KBM-7 (cell line): ENCODE results near the gene HES5.
"Not testable (repeated sequence)": the region's sequence is repeated elsewhere in the genome, so short reads cannot be mapped to it uniquely, and the experiment has no call there.

Experiments
- DNase-seq: peaks from one replicate; pipeline ENCODE4 v3.0.0-alpha.2; 2015
- in situ Hi-C: fragments of 300-500 bp; cut with MboI; formaldehyde crosslinking; loops from 2 replicates; pipeline ENCODE4 v1.14.3; 2020; ENCODE audit warnings: low sequenced_read_pairs, low pct_unique_long_range_greater_than_20kb, mixed read lengths

HES5 gene, protein sequence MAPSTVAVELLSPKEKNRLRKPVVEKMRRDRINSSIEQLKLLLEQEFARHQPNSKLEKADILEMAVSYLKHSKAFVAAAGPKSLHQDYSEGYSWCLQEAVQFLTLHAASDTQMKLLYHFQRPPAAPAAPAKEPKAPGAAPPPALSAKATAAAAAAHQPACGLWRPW

DNA sequence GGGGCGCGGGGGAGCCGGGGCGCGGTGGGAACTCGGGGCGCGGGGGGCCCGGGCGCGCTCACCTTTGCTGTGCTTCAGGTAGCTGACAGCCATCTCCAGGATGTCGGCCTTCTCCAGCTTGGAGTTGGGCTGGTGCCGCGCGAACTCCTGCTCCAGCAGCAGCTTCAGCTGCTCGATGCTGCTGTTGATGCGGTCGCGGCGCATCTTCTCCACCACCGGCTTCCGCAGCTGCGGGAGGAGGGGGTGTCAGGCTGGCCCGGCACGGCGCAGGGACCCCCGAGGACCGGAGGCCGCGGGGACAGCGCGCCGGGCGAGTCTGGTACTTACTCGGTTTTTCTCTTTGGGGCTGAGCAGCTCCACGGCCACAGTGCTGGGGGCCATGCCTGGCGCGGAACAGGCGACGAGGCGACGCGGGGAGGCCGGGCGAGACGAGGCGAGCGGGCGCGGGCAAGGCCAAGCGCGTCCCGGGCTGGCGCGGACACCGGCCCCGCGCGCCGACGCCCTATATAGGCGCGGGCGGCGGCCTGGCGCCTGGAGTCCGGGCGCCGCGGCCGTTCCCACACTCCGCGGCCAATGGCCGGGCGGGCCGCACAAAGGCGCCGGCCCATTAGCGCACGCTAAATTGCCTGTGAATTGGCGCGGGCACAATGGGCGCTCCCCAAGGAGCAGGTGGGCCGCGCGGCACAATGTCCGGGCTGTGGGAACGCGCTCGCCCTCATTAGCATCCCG, at the start of gene HES5:
Gene HES5, minus strand, starts transcription at position 480 of the 729 bp plus-strand sequence. Its CDS starts 99 bp downstream, at position 381.
- in situ Hi-C loops: no loop called here
- no peak for DNase-seq

DNA sequence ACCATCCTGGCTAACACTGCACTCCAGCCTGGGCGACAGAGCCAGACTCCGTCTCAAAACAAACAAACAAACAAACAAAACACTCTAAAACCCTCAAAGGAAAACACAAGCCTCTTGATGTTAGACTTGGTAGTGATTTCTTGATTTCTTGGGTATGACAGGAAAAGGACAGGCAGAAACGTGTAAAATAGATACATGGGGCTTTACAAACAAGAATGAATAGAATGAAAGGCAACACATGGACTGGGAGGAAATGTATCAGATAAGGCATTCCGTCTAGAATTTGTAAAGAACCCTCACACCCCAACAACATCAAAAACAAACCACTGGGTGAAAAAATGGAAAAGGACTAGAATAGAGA, 48.7 kb upstream of the HES5 start:
- DNase-seq: no peak
- in situ Hi-C loops: loop anchor here (25.0 kb wide), 1 partner anchor 209 kb away; no protein-coding TSS in a partner anchor

DNA sequence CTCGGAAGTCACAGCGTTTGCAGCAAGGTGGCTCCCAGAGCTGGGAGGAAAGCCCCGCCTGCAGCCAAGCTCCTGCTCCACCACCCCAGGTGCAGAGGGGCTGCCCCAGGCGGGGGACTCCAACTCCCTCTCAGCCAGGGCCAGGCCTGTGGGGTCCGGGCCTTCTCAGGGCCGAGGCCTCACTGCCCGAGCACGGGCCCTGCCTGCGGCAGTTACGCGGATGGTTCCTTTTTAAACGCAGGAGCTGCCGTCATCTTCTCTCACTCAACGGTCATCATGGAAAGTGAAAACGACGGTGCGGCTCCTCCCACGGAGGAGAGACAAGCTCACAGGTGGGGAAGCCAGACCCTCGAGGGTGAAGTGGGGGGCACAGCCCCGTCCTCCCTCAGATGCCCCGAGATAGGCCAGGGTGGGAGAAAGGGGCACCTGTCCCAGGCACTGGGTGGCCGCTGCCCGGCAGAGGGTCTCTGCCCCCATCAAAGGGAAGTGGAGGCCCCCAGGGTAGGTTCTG, 47.6 kb upstream of the HES5 start:
- in situ Hi-C loops: loop anchor here (25.0 kb wide), 1 partner anchor 210 kb away; no protein-coding TSS in a partner anchor
- DNase-seq: not testable (repeated sequence)

DNA sequence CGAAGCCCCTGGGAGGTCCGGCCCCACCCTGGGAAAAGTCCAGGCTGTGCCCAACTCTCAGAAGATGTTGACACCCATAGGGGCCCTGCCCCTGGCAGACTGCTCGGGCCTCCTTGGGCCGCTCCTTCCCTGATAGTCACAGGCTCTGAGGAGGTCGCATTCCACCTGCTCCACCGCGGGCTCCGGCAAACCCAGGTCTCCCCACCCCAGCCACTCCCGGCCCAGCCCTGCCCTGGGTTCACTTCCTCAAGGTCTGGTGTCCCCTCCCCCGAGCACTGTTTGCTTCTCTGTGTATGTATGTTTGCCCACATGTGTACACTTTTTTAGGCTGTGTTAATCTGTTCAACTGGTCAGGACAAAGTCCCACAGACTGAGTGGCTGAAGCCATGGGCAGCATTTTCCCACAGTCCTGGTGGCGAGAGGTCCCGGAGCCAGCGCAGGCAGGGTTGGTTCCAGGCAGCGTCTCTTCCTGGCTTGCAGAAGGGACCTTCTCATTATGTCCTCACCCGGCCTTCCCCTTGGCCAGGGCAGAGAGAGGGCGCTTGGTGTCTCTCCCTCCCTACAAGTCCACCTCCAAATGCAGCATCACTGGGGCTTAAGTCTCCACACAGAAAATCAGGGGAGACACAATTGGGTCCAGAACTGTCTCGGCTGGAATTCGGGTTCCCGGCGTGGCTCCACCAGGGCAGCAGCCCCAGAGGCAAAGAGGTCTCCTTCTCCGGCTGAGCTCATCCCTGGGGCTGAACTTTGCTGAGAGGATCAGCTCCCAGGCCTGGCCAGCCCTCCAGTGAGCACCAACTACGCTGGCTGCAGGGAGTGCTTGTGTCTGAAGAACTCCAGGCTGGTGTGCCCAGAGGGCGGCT, 46.0 kb upstream of the HES5 start:
- DNase-seq: no peak
- in situ Hi-C loops: loop anchor here (25.0 kb wide), 1 partner anchor 211 kb away; no protein-coding TSS in a partner anchor

DNA sequence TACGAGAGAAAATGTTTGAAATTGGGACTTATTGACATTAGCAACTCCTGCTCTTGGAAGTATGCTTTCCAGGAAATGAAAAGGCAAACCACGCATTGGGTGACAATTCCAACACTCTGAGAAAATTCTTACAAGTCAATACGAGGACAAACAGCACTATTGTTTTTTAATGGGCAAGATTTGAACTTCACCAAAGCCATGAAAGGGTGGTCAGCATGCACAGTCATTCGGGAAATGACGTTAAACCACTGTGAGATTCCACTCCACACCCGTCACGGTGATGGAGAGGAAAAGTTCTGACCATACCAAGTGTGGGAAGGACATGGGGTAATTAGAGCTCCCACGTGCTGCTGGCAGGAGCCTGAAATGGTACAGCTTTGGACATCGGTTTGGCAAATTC, 44.3 kb upstream of the HES5 start:
- DNase-seq: no peak
- in situ Hi-C loops: no loop called here

DNA sequence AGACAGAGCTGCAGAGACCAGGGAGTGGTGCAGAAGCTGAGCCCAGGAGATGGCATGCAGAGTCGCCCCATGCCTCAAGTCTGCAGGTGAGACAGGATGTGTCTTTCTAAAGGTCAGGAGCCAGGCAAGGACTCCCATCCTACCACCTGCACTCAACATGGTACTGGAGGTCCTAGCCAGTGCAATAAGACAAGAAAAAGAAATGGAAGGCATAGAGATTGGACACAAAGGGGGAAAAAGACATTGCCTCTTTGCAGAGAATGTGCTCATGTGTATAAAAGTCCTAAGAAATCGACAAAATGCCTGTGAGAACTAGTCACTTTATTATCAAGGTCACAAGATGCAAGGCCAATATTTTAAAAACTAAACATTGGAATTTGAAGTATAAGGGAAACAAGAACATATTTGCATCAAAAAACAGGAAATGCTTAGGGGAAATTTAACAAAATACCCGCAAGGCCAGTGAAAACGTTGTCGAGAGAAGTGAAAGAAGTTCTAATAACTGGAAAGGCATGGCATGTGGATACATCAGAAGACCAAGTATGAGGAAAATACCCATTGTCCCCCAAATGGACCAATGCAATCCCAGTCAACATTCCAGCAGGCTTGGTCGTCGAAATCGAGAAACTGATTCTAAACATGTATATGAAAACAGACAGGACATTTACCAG, 43.3 kb upstream of the HES5 start:
- no peak for DNase-seq

DNA sequence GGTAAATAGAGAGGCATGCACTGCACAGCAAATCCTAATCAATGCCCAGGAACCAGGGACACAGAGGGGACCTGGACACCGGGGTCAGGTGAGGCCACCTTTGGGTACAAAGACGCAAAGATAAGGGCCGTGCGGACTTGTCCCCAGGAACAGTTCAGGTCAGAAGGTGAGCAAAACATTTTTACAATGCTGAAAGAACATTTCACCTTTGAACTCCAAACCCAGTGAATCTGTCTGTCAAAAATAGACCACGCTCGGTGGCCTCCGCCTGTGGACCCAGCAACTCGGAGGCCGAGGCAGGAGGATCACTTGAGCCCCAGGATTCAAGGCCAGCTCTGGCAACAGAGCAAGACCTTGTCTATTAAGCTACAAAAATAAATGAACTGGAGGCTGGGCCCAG, 41.3 kb upstream of the HES5 start:
- in situ Hi-C loops: no loop called here
- no peak for DNase-seq

More for the DNA sequence above, 43.3 kb upstream of the HES5 start:
- in situ Hi-C loops: no loop called here

DNA sequence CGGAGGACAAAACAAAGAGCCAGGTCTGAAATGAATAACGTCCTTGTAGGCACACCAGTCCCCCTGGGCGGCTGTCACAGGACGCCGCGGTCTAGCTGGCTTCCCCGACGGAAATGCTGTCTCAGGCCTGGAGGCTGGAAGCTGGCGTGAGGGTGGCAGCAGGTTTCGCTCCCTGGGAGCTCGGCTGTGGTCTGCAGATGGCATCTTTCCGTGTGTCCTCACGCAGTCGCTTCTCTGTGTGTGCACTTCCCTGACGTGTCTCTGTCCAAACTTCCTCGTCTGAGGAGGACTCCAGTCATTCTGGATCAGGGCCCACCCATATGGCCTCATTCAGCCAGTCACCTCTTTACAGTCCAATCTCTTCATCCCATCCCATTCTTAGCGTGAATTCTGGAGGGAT, 40.3 kb upstream of the HES5 start:
- in situ Hi-C loops: no loop called here

DNA sequence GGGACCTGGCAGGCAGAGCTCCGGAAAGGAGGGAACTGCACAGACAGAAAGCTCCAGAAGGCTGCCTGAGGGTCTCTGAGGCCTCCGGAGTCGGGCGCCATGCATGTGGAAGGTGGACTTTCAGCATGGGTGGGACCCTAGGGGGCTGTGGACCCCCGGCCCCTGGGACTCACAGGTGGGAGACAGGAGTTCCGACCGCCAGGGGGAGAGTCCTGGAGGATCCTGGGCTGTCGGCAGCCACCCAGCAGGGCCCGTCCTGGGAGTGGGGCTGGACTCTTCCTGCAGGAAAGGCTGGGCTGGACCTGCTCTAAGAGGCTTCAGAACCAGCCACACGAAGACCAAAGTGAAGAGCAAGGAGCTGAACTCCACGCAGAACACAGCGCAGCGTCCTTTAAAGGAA, 39.6 kb upstream of the HES5 start:
- DNase-seq: not testable (repeated sequence)

More for the DNA sequence above, 40.3 kb upstream of the HES5 start:
- no peak for DNase-seq

DNA sequence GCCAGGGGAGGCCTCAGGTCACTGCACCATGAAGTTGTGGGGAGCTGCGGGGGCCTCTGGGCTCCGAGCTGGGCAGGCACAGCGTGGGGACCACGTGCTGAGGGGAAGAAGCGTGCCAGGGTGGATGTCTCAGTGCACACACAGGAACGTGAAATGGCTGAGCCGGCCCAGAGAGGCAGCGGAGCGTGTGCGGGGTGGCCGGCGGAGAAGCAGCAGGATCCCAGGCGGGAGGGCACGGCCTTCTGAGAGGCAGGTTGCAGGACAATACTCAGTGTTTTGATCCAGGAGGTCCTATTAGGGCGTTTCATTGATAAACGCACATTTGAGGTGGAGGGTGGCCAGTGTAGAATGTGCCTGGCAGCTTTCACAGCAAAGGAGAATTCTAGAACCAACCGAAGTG, 39.0 kb upstream of the HES5 start:
- no peak for DNase-seq
- in situ Hi-C loops: no loop called here

More for the DNA sequence above, 39.6 kb upstream of the HES5 start:
- in situ Hi-C loops: not testable (repeated sequence)

DNA sequence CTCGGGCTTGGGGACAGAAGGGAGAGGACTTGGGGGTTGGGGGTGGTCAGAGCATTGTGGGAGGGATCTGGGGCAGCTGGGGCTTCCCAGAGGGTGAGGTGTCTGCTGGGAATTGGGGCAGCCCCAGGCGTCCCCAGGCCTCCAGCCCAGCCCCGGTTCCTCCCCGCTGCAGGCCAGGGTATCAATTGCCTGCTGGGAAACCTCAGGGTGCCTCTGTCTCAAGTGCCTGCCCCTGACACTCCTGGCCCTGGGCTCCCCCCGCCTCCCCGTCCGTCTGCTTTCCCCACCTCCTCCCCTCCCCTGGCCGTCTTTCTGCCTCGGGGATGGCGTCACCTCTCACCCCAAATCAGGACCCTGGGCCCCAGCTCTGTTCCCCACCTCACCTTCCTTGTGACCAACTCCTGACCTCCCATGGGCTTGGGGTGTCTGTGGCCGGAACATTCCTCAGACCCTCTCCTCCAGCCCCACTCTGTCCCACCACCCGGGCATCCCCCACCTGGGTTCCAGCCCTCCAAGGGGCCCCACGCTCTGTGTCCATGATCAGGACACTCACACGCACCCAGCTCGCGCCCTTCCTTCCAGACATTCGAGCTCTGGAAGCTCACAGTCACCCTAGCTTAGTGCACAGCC, 38.2 kb upstream of the HES5 start:
- in situ Hi-C loops, DNase-seq: not testable (repeated sequence)

DNA sequence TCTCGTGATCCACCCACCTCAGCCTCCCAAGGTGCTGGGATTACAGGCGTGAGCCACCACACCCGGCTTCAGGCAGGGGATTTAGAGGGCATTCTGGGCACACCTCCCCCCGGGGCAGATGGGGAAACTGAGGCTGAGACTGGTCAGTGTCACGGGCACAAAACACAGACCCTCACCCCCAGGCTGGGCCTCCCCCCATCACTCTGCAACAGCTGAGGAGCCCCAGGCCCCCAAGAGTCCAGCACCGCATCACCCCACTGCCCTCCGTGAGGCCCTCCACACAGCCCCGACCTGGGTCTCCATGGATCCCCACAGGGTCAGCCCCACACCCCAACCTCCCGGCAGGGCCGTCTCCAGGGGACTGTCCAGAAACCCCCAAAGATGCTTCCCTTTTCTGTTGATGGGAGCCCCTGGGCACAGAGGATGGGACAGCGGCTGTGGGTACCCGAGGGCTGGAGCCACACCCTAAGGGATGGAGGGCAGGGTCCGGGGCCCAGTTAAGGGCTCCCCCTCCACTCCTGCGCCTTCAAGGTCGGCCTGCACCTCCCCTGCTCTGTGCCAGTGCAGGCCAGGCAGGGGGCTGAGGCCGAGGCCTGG, 37.1 kb upstream of the HES5 start:
- in situ Hi-C loops: no loop called here
- no peak for DNase-seq

DNA sequence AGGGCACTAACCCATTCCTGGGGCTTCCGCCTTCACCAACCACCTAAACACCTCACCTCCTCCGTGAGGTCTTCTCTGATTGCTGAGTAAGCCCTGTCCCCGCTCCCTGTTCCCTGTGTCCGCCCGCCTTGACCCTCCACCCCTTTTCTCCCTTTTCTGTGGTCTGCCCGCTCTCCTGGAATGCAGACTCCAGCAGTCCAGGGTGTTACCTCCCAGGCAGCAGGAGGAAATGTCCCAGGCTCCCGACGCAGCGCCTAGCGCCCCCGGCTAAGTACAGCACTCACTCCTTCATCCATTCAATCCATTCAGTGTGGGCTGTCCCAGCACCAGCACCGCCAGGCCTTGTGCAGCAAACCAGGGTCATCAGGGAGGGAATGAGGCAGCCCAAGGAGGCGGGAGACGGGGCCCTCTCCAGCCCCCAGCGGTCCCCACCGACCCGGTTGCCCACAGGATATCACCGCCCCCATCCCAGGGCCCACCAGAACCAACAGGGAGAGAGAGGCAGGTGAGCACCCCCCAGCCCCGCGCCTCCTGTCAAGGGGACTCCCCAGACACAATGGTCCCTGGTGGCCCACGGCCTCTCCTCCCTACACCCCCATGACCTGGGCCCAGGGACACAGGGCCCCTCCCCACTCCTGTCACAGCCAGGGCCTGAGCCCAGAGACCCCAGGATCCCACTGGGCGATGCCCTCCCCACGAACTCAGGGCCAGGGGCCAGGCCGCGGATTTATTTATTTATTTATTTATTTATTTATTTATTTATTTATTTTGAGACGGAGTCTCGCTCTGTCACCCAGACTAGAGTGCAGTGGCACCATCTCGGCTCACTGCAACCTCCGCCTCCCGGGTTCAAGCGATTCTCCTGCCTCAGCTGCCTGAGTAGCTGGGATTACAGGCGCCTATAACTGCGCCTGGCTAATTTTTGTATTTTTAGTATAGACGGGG, 36.3 kb upstream of the HES5 start:
- no peak for DNase-seq

DNA sequence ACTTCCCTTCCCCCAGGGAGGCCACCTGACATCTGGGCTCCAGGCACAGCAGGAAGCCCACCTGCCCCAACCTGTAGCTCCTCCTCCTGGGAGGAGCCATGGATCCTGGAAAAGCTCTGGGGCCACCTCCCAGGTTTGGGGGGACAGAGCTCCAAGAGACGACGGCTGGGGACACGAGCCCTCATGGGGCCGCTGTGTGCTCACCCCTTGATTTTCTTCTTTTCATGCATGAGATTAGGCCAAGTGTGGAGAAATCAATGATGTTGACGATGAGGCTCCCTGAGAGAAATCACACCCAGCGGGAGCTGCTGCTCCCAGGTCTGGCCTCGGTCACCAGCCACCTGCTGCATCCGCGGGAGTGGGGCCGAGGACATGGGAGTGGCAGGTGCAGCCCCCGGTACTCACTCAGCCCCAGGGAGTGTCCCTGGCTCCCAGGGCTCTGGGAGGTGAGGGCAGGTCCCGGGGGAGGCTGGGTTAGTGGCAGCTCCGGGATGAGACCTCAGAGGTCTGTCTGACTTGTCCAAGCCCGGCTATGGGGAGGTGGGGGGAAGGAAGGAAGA, 34.8 kb upstream of the HES5 start:
- in situ Hi-C loops: no loop called here
- DNase-seq: no peak

More for the DNA sequence above, 36.3 kb upstream of the HES5 start:
- in situ Hi-C loops: no loop called here

DNA sequence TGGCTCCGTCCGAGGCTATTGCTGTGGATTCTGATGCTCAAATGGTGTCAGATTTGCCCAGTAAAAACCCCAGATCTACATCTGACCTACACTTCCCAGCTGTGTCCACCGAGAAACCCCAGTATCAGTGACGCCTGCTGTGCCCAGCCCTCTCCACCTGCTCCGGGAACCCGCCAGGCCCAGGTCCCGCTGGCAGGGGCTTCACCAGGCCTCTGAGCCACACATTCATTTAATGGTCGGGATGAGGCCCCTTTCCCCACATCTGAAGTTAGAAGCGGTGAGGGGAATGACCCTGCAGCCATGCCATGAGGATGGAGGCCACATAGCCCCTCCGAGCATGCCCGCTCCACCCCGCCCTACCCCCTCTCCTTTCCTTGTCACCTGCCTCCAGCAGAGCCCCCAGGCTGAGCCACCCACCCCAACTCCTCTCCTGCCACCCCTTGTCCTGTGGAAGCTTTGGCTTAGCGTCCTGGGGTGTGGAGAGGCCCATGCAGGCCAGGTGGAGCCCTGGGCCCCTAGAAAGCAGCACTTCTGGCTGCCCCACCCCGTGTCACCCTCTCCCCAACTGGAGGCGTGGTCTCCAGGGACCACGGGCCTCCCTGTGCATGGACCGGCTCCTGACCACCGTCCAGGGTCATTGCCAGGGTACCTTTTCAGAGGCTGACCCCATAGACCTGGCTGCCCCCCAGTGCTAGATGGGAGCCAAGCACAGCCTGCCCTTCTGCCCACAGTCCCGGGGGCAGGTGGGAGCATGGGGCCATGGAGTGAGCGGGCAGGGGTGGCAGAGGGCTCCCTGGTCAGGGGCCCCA, 34.1 kb upstream of the HES5 start:
- no peak for DNase-seq

DNA sequence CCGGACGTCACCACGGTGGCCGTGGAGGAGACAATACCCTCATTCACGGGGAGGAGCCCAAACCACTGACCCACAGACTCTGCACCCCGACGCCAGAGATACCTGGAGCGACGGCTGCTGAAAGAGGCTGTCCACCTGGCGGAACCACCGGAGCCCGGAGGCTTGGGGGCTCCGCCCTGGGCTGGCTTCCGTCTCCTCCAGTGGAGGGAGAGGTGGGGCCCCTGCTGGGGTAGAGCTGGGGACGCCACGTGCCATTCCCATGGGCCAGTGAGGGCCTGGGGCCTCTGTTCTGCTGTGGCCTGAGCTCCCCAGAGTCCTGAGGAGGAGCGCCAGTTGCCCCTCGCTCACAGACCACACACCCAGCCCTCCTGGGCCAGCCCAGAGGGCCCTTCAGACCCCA, 33.1 kb upstream of the HES5 start:
- in situ Hi-C loops: no loop called here
- DNase-seq: no peak

More for the DNA sequence above, 34.1 kb upstream of the HES5 start:
- in situ Hi-C loops: no loop called here
